SH-SY5Y (cell line): Measurements from ENCODE around the gene PLA2G2D.

ENCODE experiments used
- GATA2 ChIP-seq: IDR thresholded peaks from 2 replicates; pipeline ENCODE4 v1.6.1; 2011; ENCODE audit warnings: mild to moderate bottlenecking, low read depth, low read length
- GATA3 ChIP-seq: IDR thresholded peaks from 2 replicates; pipeline ENCODE4 v1.6.1; 2011; ENCODE audit warnings: low read depth, mild to moderate bottlenecking, low read length, moderate library complexity

The PLA2G2D gene

GRCh38 chr1:20076710-20077461 lies 42.5 kb downstream of the PLA2G2D start:
- no peak for TF ChIP-seq GATA3
- no peak for TF ChIP-seq GATA2

- no peak for TF ChIP-seq GATA2
- TF ChIP-seq GATA3: no peak
These were observed 43.1 kb downstream of the PLA2G2D start for GRCh38 chr1:20076223-20076622.

- TF ChIP-seq GATA3 (no peak), GATA2 (no peak)
These were observed 44.0 kb downstream of the PLA2G2D start for GRCh38 chr1:20075345-20075744.

GRCh38 chr1:20074725-20075171 lies 44.6 kb downstream of the PLA2G2D start:
- no peak for TF ChIP-seq GATA3
- TF ChIP-seq GATA2: no peak

GRCh38 chr1:20074055-20074724 lies 45.1 kb downstream of the PLA2G2D start:
- TF ChIP-seq GATA3 (no peak), GATA2 (no peak)

- no peak for TF ChIP-seq GATA3
- no peak for TF ChIP-seq GATA2
These were observed 46.1 kb downstream of the PLA2G2D start for GRCh38 chr1:20073256-20073655.

- no peak for TF ChIP-seq GATA2
- no peak for TF ChIP-seq GATA3
These were observed 46.6 kb downstream of the PLA2G2D start for GRCh38 chr1:20072771-20073170.

- TF ChIP-seq GATA3 (no peak), GATA2 (no peak)
These were observed 47.9 kb downstream of the PLA2G2D start for GRCh38 chr1:20071416-20071815.

- TF ChIP-seq GATA2 (no peak), GATA3 (no peak)
These were observed 49.0 kb downstream of the PLA2G2D start for GRCh38 chr1:20070357-20070756.

GRCh38 chr1:20069874-20070273 lies 49.5 kb downstream of the PLA2G2D start, which contains the start of gene PLA2G5:
TSS of gene PLA2G5 (plus strand) at chr1:20070194. CDS start at chr1:20084831, 14,637 bp downstream.
- TF ChIP-seq GATA3 (no peak), GATA2 (no peak)

- no peak for TF ChIP-seq GATA3
- no peak for TF ChIP-seq GATA2
These were observed 50.6 kb downstream of the PLA2G2D start for GRCh38 chr1:20068722-20069121.

GRCh38 chr1:20063861-20064292 lies 55.5 kb downstream of the PLA2G2D start:
- no peak for TF ChIP-seq GATA2
- no peak for TF ChIP-seq GATA3
